Measurements from ENCODE around the gene HAO1. TPM values are rescaled to one million over a fixed set of nuclear protein-coding genes. Genes with fewer than 3 reads are reported as not detected.

HAO1 gene
- total and polyA plus RNA-seq, 2 donors (not counting 3 experiments of a cell fraction or from before 2014, with no cell fraction given): not detected

DNA sequence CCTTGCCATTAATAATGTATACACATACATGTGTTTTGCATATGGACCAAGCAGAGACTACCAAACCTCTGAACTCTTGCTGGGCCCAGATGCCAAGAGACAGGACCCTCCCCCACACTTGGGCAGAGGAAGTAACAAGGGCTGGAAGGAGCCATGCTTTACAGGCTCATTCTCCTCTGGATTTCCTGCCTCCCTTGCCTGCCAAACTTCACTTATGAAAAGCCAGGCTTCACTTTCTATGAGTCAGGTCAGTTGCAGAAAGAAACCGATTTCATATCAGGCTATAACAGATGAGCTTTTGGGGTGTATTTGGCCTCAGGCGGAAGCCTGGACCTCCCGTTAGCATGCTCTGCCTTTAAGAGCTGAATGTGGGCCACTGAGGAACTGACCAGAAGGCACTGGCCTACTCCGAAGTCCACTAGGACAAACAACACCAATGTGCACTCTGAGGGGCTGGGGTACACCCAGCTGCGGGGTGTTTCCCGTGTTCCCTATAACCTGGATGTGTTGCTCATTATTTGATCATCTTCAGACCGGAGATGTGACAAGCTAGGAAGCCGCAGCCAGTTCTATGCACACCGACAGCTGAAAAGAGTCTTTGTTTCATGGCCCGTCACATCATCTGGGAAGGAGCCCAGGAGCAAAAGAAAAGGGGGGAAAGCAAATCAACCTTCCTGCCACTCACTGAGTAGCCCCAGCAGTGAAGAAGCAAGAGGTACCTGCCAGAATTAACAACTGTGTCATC is 28.5 kb downstream of the HAO1 start:
- H3K79me2 ChIP-seq (ENCODE audit: control insufficient read depth, insufficient read depth, low read length): no peaks in the 10 kb centered on the region
- peak overlapping the region; percentile 45 for H3K9ac ChIP-seq (replicated peaks; ENCODE audit: extremely low read depth, insufficient read depth, low read length)
- POLR2A ChIA-PET: no interaction called here
- H4K20me1 ChIP-seq (replicated peaks; ENCODE audit: control insufficient read depth, extremely low read depth, insufficient read depth, low read length): no peaks in the 10 kb centered on the region
- TF ChIP-seq FOS (IDR thresholded peaks at IDR 0.05; ENCODE audit: borderline replicate concordance, insufficient read depth, low read length) (peak; percentile 43), GATA2 (IDR thresholded peaks at IDR 0.05; ENCODE audit: insufficient read depth, insufficient read length, low read depth, low read length) (no peak), POLR2A (IDR thresholded peaks at IDR 0.05; ENCODE audit: low read depth, low read length) (no peak)
- no peaks in the 10 kb centered on the region for H3K36me3 ChIP-seq (ENCODE audit: control insufficient read depth in 2 of 2, extremely low read depth in 1 of 2, insufficient read depth in 2 of 2, low read length in 2 of 2)
- intact Hi-C loops (cut with micrococcal nuclease): loop anchor here (1.0 kb wide), 1 partner anchor 13 kb away; no protein-coding TSS in a partner anchor
- no peak overlapping the region for H3K4me3 ChIP-seq (replicated peaks in 1 of 3; ENCODE audit: insufficient read depth in 1 of 3, low read depth in 1 of 3, low read length in 3 of 3)
- peak overlapping the region; percentile 69 for H2AFZ ChIP-seq (ENCODE audit: low read depth, low read length)
- BruUV-seq (replicated peaks): TSS peak; percentile 91
- FAIRE-seq (peak; percentile 56), DNase-seq (ENCODE audit: low read depth, low spot score) (peak; percentile 88)
- CTCF ChIA-PET: interaction anchor here (1.1 to 2.3 kb wide), 2 partner anchors 13 to 25 kb away, joined by 4 to 6 read pairs; no protein-coding TSS in a partner anchor
- H3K9me3 ChIP-seq (replicated peaks; ENCODE audit: control insufficient read depth, insufficient read depth, low read length): no peaks in the 10 kb centered on the region
- peak overlapping the region; percentile 56 for H3K27ac ChIP-seq (ENCODE audit: insufficient read depth, low read depth, low read length)
- peaks cover 17% of the 10 kb centered on the region for H3K4me1 ChIP-seq (ENCODE audit: control insufficient read depth, extremely low read depth, insufficient read depth, low read length)
- no peaks in the 10 kb centered on the region for H3K27me3 ChIP-seq (ENCODE audit: control insufficient read depth in 2 of 2, insufficient read depth in 2 of 2, low read length in 2 of 2)
- peak overlapping the region; percentile 20 for H3K4me2 ChIP-seq (ENCODE audit: insufficient read depth, low read length)
- dilution Hi-C loops (cut with MboI; ENCODE audit: extremely low pct_ligation_motif_present, low sequenced_read_pairs): no loop called here
- H3K9me1 ChIP-seq (replicated peaks; ENCODE audit: control insufficient read depth, extremely low read depth, insufficient read depth, low read length): no peaks in the 10 kb centered on the region

DNA sequence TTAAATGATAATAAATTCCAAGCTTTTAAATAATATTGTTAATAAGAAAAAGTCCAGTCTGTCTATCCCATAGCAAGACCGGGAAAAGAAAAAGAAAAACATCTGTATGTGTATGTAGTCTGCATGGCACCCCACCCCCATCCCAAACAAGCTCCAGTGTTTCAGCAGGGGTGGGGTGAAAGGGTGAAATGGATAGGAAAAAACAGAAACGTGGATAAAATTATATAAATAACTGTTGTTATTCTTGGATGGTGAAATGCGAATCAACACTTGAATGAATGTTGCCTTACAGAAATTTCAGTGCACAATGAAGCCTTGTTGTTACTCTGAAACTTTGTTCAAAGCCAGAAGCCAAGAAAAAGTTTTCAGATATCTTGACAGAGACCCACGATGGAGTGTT is 31.4 kb downstream of the HAO1 start:
- H4K20me1 ChIP-seq (replicated peaks; ENCODE audit: control insufficient read depth, extremely low read depth, insufficient read depth, low read length): no peaks in the 10 kb centered on the region
- POLR2A ChIA-PET: no interaction called here
- H3K4me3 ChIP-seq (replicated peaks in 1 of 3; ENCODE audit: insufficient read depth in 1 of 3, low read depth in 1 of 3, low read length in 3 of 3): no peak overlapping the region
- peak; percentile 84 for DNase-seq (ENCODE audit: low read depth, low spot score)
- CTCF ChIA-PET: interaction anchor here (1.6 kb wide), 1 partner anchor 17 kb away, joined by 5 read pairs; no protein-coding TSS in a partner anchor
- no peaks in the 10 kb centered on the region for H3K36me3 ChIP-seq (ENCODE audit: control insufficient read depth in 2 of 2, extremely low read depth in 1 of 2, insufficient read depth in 2 of 2, low read length in 2 of 2)
- TF ChIP-seq JUN (IDR thresholded peaks at IDR 0.05; ENCODE audit: borderline replicate concordance, insufficient read depth, insufficient read length, low read depth): no peak
- no peak for TF ChIP-seq FOS (IDR thresholded peaks at IDR 0.05; ENCODE audit: borderline replicate concordance, insufficient read depth, low read length)
- no peak for TF ChIP-seq EZH2 (IDR thresholded peaks at IDR 0.05; ENCODE audit: borderline replicate concordance, low read depth, low read length, severe bottlenecking)
- no peak for TF ChIP-seq MAX (IDR thresholded peaks at IDR 0.05; ENCODE audit: insufficient read depth, insufficient read length)
- no peak for TF ChIP-seq POLR2A (IDR thresholded peaks at IDR 0.05; ENCODE audit: low read depth, low read length)
- no peak for TF ChIP-seq POLR2AphosphoS5 (IDR thresholded peaks at IDR 0.05; ENCODE audit: insufficient read depth, low read depth, low read length)
- TF ChIP-seq GATA2 (IDR thresholded peaks at IDR 0.05; ENCODE audit: insufficient read depth, insufficient read length, low read depth, low read length): no peak
- TF ChIP-seq CTCF (IDR thresholded peaks at IDR 0.05; ENCODE audit: extremely low read depth in 1 of 2, insufficient read depth in 1 of 2, low read depth in 1 of 2, low read length in 2 of 2): no peak
- no peak for TF ChIP-seq MYC (IDR thresholded peaks at IDR 0.05; ENCODE audit: low read depth, low read length)
- H2AFZ ChIP-seq (ENCODE audit: low read depth, low read length): no peak overlapping the region
- H3K4me1 ChIP-seq (ENCODE audit: control insufficient read depth, extremely low read depth, insufficient read depth, low read length): peaks cover 17% of the 10 kb centered on the region
- no TSS peak for BruUV-seq (replicated peaks)
- H3K79me2 ChIP-seq (ENCODE audit: control insufficient read depth, insufficient read depth, low read length): no peaks in the 10 kb centered on the region
- no peaks in the 10 kb centered on the region for H3K27me3 ChIP-seq (ENCODE audit: control insufficient read depth in 2 of 2, insufficient read depth in 2 of 2, low read length in 2 of 2)
- FAIRE-seq: no peak
- H3K4me2 ChIP-seq (ENCODE audit: insufficient read depth, low read length): no peak overlapping the region
- no peak overlapping the region for H3K27ac ChIP-seq (ENCODE audit: insufficient read depth, low read depth, low read length)
- no peaks in the 10 kb centered on the region for H3K9me3 ChIP-seq (replicated peaks; ENCODE audit: control insufficient read depth, insufficient read depth, low read length)
- intact Hi-C loops (cut with micrococcal nuclease) (no loop called here), dilution Hi-C loops (cut with MboI; ENCODE audit: extremely low pct_ligation_motif_present, low sequenced_read_pairs) (no loop called here)
- no peak overlapping the region for H3K9ac ChIP-seq (replicated peaks; ENCODE audit: extremely low read depth, insufficient read depth, low read length)
- H3K9me1 ChIP-seq (replicated peaks; ENCODE audit: control insufficient read depth, extremely low read depth, insufficient read depth, low read length): no peaks in the 10 kb centered on the region

Measured in endothelial cell of umbilical vein (primary cell).